IMR-90 (cell line): ENCODE data around the gene LTBP2.

Experiments
- MAZ ChIP-seq: IDR thresholded peaks from 2 replicates; pipeline ENCODE4 v1.6.1; 2012; ENCODE audit warnings: low read depth, mild to moderate bottlenecking, low read length, improper control_type of control experiment, moderate library complexity, borderline replicate concordance
- POLR2A ChIP-seq: IDR thresholded peaks from 2 replicates; pipeline ENCODE4 v1.6.1; 2012; ENCODE audit warnings: mild to moderate bottlenecking, low read depth, low read length
- RCOR1 ChIP-seq: IDR thresholded peaks from 2 replicates; pipeline ENCODE4 v1.6.1; 2012; ENCODE audit warnings: mild to moderate bottlenecking, low read length, improper control_type of control experiment; ENCODE audit not compliant: insufficient replicate concordance
- RFX5 ChIP-seq: IDR thresholded peaks from 2 replicates; pipeline ENCODE4 v1.8.0; 2012; ENCODE audit warnings: low read depth, mild to moderate bottlenecking, low read length, moderate library complexity
- SMC3 ChIP-seq: fragments of 150-350 bp; IDR thresholded peaks from 2 replicates; pipeline ENCODE4 v1.6.1; 2016; ENCODE audit warnings: low read depth, mild to moderate bottlenecking, antibody characterized with exemption, low read length, moderate library complexity
- TF ChIP-seq, protein P1 (sequence below): conservative IDR thresholded peaks from 2 replicates; pipeline ENCODE4 v1.5.1; 2012; ENCODE audit warnings: mild to moderate bottlenecking, low read depth, low read length, improper control_type of control experiment

GRCh38 chr14:74518221-74518620 lies 93.8 kb downstream of the LTBP2 start:
- TF ChIP-seq, protein P1, sequence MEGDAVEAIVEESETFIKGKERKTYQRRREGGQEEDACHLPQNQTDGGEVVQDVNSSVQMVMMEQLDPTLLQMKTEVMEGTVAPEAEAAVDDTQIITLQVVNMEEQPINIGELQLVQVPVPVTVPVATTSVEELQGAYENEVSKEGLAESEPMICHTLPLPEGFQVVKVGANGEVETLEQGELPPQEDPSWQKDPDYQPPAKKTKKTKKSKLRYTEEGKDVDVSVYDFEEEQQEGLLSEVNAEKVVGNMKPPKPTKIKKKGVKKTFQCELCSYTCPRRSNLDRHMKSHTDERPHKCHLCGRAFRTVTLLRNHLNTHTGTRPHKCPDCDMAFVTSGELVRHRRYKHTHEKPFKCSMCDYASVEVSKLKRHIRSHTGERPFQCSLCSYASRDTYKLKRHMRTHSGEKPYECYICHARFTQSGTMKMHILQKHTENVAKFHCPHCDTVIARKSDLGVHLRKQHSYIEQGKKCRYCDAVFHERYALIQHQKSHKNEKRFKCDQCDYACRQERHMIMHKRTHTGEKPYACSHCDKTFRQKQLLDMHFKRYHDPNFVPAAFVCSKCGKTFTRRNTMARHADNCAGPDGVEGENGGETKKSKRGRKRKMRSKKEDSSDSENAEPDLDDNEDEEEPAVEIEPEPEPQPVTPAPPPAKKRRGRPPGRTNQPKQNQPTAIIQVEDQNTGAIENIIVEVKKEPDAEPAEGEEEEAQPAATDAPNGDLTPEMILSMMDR = no peak
- no peak for TF ChIP-seq POLR2A
- no peak for TF ChIP-seq SMC3
- no peak for TF ChIP-seq RCOR1
- TF ChIP-seq MAZ = no peak
- no peak for TF ChIP-seq RFX5
